NCI-H2081 (cell line): ENCODE results near the gene PHF14.

Source experiments
- DNase-seq, 2 experiments: peaks; one replicate each; lab custom pipeline; 2025; lab: John Stamatoyannopoulos, UW

Gene PHF14

GRCh38 chr7:11104578-11104977 lies 130.9 kb downstream of the PHF14 start:
- DNase-seq, result no peak

DNA sequence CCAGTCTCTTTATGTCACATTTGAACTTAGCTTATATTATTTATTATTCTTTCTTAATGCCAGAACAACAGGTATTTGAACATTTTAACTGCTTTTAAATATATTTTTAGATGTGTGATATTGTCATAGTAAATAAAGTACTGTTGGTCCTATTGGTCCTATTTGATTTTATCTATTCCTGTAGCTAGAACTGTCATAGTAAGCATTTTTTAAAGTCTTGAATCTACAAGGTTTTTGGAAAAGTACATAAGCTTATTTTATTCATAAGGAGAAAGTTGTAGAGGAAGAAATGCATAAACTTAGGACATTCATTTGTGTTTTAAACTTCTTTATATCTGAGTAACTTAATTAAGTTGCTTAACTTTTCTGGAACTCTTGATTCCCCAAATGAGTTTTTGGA lies 136.0 kb downstream of the PHF14 start:
- DNase-seq, result no peak

GRCh38 chr7:11120068-11120664 lies 146.5 kb downstream of the PHF14 start:
- no peak for DNase-seq

DNA sequence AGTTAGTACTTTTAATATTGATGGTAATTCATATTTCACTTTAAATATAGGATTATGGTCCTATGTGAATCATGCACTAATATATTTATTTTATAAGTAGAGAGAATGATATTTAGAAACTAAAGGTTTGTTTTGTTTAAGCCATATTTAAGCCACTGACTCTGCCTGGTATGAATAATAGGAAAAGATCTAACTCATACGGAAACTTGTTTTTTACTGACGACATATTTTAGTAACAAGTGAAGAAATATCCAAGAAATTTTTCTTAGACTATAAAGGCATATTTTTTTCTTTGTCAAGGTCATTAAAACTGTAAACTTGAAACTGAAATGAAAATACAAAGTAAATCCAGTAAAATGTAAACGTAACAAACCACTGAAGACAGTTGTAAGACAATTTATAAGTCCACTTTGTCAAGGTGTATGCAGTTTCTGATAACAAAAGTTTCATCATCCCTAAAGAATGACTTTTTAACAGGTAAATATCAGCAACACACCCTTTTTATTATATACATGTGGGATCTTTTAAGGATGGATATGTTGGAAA lies 147.1 kb downstream of the PHF14 start:
- no peak for DNase-seq

GRCh38 chr7:11124856-11125559 lies 151.3 kb downstream of the PHF14 start:
- no peak for DNase-seq

DNA sequence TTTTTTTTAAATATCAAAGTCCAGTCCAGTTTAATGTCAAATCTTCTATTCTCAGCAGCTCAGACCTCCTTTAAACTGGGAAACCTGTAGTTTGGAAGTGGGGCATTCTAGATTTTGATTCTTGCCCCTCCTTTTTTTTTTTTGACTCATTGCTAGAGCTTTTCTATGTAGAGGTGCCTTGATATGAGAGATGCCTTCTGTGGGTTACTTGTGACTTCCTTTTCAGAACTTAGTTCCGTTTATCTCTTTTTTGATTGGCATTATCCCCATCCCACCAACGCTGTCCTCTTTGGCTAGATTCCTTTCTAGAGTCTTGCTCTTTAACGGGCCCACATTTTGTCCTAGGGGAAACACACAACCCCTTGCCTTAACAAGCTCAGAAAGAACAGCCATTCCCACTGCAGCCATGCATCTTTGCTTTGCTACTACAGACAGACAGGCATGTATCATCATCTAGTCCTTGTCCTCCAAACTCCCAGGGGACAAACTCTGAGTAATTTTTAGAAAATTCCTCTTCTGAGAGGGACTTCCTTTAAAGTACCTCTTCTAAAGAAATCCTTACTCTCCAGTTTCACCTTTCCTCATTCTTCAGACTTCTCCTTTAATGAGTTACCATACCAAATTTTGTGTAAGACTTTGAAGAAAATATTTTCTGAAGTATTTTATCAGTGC lies 153.6 kb downstream of the PHF14 start:
- DNase-seq, result no peak

GRCh38 chr7:11127988-11128387 lies 154.3 kb downstream of the PHF14 start:
- no peak for DNase-seq

- DNase-seq, result no peak
These were observed 154.8 kb downstream of the PHF14 start for GRCh38 chr7:11128498-11128897.

DNA sequence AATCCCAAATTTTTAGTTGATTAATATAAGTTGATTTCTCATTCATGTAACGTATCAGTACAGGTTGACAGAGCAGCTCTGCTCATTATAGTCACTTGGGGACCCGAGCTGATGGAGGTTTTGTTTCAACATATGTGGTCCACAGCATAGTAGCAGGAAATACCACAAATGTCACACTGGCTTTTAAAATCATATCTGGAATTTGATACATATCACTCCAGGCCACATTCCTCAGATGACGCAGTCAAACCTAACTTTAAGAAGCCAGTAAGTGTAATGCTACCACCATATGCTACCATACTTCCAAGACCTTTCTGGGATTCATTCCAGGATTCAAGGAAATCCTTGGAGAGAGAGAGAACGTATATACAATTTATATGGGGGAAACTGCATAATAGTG lies 156.3 kb downstream of the PHF14 start:
- no peak for DNase-seq

- no peak for DNase-seq
These were observed 156.9 kb downstream of the PHF14 start for GRCh38 chr7:11130601-11131000.

GRCh38 chr7:11133436-11133959 lies 159.8 kb downstream of the PHF14 start:
- DNase-seq, result no peak

GRCh38 chr7:11135573-11135972 lies 161.9 kb downstream of the PHF14 start:
- no peak for DNase-seq

- no peak for DNase-seq
These were observed 167.9 kb downstream of the PHF14 start for GRCh38 chr7:11141541-11141940.

DNA sequence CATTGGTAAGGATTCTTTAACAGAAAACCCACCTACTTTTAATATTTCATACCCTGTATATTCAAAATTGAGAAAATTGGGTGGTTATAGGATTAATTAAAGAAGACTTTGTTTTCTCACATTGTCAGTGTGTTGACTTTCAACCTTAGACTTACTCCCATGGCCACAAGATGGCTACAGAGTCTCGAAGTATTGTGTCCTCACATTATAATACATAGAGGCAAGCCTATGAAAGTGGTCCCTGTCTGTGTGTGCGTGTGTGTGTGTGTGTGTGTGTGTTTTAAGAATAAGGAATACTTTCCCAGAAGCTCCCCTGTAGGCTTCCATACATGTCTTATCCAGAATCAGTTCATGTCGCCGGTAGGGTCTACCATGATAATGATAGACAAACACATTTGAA lies 180.0 kb downstream of the PHF14 start:
- DNase-seq, result no peak

GRCh38 chr7:11155883-11156282 lies 182.2 kb downstream of the PHF14 start:
- no peak for DNase-seq

DNA sequence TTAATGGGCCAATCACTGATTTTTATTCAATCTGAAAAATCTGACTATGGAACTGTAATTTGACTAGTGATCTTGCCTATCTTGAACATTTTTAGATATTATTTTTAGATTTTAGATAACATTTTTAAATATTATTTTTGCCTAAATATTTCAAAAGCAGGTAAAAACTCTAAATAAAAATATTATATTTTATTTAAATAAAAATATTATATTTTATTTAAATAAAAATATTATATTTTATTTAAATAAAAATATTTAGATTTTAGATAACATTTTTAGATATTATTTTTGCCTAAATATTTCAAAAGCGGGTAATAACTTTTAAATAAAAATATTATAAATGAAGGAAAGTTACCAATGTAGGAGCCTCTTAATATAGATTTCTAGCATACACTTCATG lies 187.8 kb downstream of the PHF14 start:
- no peak for DNase-seq

GRCh38 chr7:11163220-11163619 lies 189.5 kb downstream of the PHF14 start:
- no peak for DNase-seq

DNA sequence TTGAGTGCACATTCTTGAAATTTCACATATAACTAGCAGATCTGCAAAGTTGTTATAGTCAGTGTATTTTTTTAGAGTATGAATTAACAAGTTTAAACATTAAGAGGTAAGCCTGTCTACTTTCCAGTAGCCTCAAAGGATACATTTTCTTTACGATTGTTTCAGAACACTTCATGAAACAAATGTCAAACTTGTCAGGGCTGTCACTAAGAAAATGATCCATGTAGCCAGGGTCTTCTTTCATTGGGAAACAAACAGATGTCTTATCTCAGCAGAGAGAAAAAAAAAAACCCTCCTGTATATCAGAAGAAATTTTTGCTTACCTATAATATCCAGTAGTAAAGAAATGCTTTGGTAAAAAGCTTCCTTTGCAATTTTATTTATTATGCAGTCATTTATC lies 192.4 kb downstream of the PHF14 start:
- no peak for DNase-seq

DNA sequence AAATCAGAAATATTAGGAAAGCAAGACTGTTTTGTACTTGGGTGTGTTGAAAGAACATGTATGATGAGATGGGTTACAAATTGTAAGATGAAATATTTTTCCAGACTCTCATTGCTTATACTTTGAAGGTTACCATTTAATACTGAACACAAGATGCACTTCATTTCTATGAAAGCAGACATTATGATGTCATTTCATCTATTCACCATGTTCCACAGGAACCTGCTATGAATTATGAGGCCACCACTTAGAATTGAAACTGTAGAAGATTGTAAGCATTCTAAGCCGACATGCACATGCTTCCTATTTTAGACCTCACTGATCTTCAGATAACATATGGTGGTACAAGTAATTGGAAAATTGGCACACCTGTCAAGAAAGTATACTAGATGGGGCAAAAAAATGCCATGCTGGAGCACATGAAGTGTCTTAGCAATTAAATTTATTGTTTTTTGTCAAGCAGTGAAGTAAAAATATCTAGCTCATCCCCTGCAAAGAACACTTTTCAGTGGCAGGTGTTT lies 195.0 kb downstream of the PHF14 start:
- no peak for DNase-seq

GRCh38 chr7:11170175-11170574 lies 196.5 kb downstream of the PHF14 start:
- peak in 1 of 2 experiments; percentile 51 for DNase-seq

GRCh38 chr7:11170863-11171568 lies 197.3 kb downstream of the PHF14 start:
- no peak for DNase-seq

DNA sequence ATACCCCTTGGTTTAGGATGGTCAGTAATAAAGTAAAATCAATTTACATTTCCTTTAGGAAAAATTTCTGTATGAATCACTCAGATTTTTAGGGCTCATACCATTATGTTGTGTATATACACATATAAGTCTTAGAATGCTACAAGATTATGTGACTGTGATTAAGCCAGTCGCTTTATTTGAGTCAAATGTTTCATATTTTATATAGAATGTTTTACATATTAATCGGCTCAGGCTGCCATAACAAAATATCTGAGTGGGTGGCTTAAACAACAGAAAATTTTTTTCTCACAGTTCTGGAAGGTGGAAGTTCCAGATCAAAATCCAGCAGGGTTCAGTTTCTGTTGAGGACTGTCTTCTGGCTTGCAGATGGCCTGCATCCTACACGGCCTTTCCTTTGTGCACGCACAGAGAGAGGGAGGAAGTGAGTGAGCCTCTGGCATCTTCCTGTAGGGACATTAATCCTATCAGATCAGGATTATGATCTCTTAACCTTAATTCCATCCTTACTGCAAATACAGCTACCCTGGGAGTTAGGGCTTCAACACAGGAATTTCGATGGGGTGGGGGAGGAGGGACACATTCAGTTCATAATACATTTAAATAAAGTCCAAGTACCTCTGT lies 198.0 kb downstream of the PHF14 start:
- DNase-seq, result no peak
